A673 (cell line): ENCODE measurements around the gene FOXN1. TPM values are rescaled to one million over a fixed set of nuclear protein-coding genes. Genes with fewer than 3 reads are reported as not detected.

Experiments used
- BruUV-seq: library from RNA; stranded (reverse); fragments of 400-500 nt; replicated peaks from 2 replicates; lab custom pipeline; 2021; lab: Mats Ljungman, UMichigan
- CTCF ChIA-PET: fragments of 300-600 bp; sonication (Branson Sonifier 250); formaldehyde crosslinking; loops from one replicate; lab custom pipeline; 2022; ENCODE audit warnings: antibody characterized with exemption; lab: Charles Lee
- POLR2A ChIA-PET: fragments of 300-600 bp; sonication (Branson Sonifier 250); formaldehyde crosslinking; loops from one replicate; lab custom pipeline; 2022; ENCODE audit warnings: antibody characterized with exemption; ENCODE audit not compliant: low non-redundant PET; lab: Charles Lee
- DNase-seq: peaks from one replicate; pipeline ENCODE4 v3.0.0-alpha.2; 2015; ENCODE audit warnings: low spot score
- H3K27ac ChIP-seq: fragments of 200-600 bp; sonication (generic); 2 replicates; pipeline ENCODE4 v1.5.1; 2016; ENCODE audit warnings: mixed run types, low read depth, mild to moderate bottlenecking, mixed read lengths, antibody characterized with exemption, low read length; ENCODE audit not compliant: poor library complexity, severe bottlenecking
- H3K27me3 ChIP-seq: fragments of 200-600 bp; sonication (generic); replicated peaks from 2 replicates; pipeline ENCODE4 v1.6.1; 2017; ENCODE audit warnings: mixed run types, low read depth, mild to moderate bottlenecking, mixed read lengths, antibody characterized with exemption, low read length; ENCODE audit not compliant: insufficient read depth, poor library complexity
- H3K36me3 ChIP-seq: fragments of 200-600 bp; sonication (generic); 2 replicates; pipeline ENCODE4 v1.6.1; 2016; ENCODE audit warnings: mixed run types, mild to moderate bottlenecking, mixed read lengths, antibody characterized with exemption, low read length; ENCODE audit not compliant: insufficient read depth, poor library complexity, severe bottlenecking
- H3K4me1 ChIP-seq: fragments of 200-600 bp; sonication (generic); 2 replicates; pipeline ENCODE4 v1.6.1; 2017; ENCODE audit warnings: mixed run types, mild to moderate bottlenecking, mixed read lengths, antibody characterized with exemption, low read length; ENCODE audit not compliant: insufficient read depth, poor library complexity, severe bottlenecking
- H3K4me3 ChIP-seq: fragments of 200-600 bp; sonication (generic); 2 replicates; pipeline ENCODE4 v1.5.1; 2016; ENCODE audit warnings: low read depth, mixed run types, mild to moderate bottlenecking, mixed read lengths, low read length; ENCODE audit not compliant: poor library complexity, severe bottlenecking
- H3K9me3 ChIP-seq: fragments of 200-600 bp; sonication (generic); 2 replicates; pipeline ENCODE4 v1.6.1; 2016; ENCODE audit warnings: mixed run types, low read depth, mild to moderate bottlenecking, mixed read lengths, antibody characterized with exemption, low read length; ENCODE audit not compliant: poor library complexity, severe bottlenecking
- EZH2 ChIP-seq: fragments of 200-600 bp; sonication (generic); IDR thresholded peaks from 2 replicates; pipeline ENCODE4 v1.6.1; 2017; ENCODE audit warnings: borderline replicate concordance, low read depth, mild to moderate bottlenecking, mixed read lengths, antibody characterized with exemption, low read length; ENCODE audit not compliant: poor library complexity, severe bottlenecking
- intact Hi-C: fragments of 100-400 bp; cut with micrococcal nuclease; formaldehyde crosslinking; loops from one replicate; pipeline ENCODE4 v1.10.0; 2022; ENCODE audit not compliant: unreplicated experiment
- total RNA-seq: library from RNA; stranded (reverse); gene quantifications from 2 replicates; pipeline ENCODE4 v1.2.3, GENCODE V29; 2021
- TF ChIP-seq, protein P1 (sequence below): fragments of 300-800, 200-600 bp; sonication (generic); conservative IDR thresholded peaks from 2 replicates; pipeline ENCODE4 v1.5.1; 2017; ENCODE audit warnings: low read depth, mild to moderate bottlenecking, antibody characterized with exemption, low read length, moderate library complexity, mixed read lengths

Gene FOXN1
- total RNA-seq, 1 experiment from 2014 or later: not detected

DNA sequence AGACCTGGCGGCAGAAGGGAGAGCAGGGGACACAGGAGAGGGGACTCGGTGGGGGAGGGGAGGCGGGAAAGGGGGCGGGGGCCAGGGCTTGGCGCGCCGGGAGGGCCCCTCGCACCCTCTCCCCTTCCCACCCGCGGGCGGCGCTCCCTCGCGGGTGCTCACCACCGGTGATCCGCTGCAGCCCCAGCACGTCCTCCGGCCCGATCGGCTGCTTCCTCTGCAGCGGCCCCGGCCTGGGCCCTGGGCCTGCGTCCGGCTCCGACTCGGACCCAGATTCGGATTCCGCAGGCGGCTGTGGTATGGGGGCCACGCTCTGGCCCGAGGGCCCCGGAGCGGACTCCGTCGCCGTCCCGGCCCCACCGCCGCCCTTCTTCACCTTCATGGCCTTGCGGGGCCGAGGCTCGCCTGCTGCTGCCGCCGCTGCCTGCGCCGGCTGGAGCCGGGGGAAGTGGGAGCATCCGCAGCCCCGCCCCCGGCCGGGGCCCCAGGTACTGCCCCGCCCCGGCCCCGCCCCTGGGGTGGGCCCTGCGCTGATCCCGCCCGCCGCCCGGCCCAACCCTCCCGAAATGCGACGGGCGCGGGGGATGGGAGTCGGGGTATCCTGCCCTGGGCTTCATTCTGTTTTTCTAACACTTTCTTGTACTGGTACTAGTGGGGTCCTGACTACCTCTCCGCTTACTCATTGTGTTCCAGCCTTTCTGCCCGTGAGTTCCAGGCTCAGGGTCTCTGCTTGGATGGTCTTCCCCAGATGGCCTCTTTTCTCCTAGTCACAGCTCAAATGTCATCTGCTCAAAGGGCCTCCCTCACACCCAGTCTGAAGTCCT, 46.2 kb downstream of the FOXN1 start, which contains the start of gene UNC119:
Gene UNC119 (minus strand): TSS at position 449 of the 824 bp plus-strand sequence. CDS start 67 bp downstream, at position 382.
- Histone ChIP-seq H3K36me3 (peaks cover 18% of the 10 kb centered on the region), H3K27ac (peak within 1 kb of the TSS; percentile 78), H3K27me3 (no peaks in the 10 kb centered on the region), H3K9me3 (no peaks in the 10 kb centered on the region), H3K4me3 (peak within 1 kb of the TSS; percentile 97), H3K4me1 (peaks cover 29% of the 10 kb centered on the region)
- DNase-seq: peak; percentile 86
- POLR2A ChIA-PET: no interaction called here
- no TSS peak for BruUV-seq
- intact Hi-C loops: loop anchor here (2.0 kb wide), 1 partner anchor 18 kb away; the partner anchor contains the start of gene PIGS
- CTCF ChIA-PET: interaction anchor here (0.6 kb wide), 1 partner anchor 414 kb away, joined by 9 read pairs; no protein-coding TSS in a partner anchor
- TF ChIP-seq, protein P1, sequence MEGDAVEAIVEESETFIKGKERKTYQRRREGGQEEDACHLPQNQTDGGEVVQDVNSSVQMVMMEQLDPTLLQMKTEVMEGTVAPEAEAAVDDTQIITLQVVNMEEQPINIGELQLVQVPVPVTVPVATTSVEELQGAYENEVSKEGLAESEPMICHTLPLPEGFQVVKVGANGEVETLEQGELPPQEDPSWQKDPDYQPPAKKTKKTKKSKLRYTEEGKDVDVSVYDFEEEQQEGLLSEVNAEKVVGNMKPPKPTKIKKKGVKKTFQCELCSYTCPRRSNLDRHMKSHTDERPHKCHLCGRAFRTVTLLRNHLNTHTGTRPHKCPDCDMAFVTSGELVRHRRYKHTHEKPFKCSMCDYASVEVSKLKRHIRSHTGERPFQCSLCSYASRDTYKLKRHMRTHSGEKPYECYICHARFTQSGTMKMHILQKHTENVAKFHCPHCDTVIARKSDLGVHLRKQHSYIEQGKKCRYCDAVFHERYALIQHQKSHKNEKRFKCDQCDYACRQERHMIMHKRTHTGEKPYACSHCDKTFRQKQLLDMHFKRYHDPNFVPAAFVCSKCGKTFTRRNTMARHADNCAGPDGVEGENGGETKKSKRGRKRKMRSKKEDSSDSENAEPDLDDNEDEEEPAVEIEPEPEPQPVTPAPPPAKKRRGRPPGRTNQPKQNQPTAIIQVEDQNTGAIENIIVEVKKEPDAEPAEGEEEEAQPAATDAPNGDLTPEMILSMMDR: no peak

DNA sequence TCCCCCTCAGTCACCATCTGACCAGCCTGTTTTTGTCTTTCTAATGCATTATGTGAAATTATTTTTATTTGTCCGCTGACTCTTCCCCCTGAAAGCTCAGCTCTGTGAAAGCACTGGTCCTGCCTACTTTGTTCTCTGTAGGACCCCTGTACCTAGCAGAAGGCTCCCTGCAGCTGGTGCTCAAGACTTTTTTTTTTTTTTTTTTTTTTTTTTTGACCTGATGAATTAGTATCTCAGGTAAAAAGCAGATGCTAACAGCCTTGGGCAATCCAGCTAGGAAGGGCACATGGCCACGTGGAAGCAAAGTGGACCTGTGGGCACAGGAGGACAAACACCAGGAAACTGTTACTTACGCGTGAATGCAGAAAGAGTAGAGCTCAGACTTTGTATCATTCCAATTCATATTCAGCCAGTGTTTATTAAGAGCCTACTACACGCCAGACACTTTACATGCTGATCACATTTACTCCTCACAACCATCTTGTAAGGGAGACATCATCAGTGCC, 46.9 kb downstream of the FOXN1 start:
- no TSS peak for BruUV-seq
- peaks cover 29% of the 10 kb centered on the region for H3K4me1 ChIP-seq
- no peak for DNase-seq
- H3K9me3 ChIP-seq: no peaks in the 10 kb centered on the region
- intact Hi-C loops: loop anchor here (2.0 kb wide), 1 partner anchor 18 kb away; the partner anchor contains the start of gene PIGS
- H3K27me3 ChIP-seq: no peaks in the 10 kb centered on the region
- TF ChIP-seq EZH2: no peak
- TF ChIP-seq, protein P1: no peak
- ChIA-PET CTCF (interaction anchor here (0.6 kb wide), 2 partner anchors 58 to 413 kb away, joined by 3 to 9 read pairs; no protein-coding TSS in a partner anchor), POLR2A (no interaction called here)
- no peak overlapping the region for H3K27ac ChIP-seq
- no peak overlapping the region for H3K4me3 ChIP-seq
- peaks cover 21% of the 10 kb centered on the region for H3K36me3 ChIP-seq

DNA sequence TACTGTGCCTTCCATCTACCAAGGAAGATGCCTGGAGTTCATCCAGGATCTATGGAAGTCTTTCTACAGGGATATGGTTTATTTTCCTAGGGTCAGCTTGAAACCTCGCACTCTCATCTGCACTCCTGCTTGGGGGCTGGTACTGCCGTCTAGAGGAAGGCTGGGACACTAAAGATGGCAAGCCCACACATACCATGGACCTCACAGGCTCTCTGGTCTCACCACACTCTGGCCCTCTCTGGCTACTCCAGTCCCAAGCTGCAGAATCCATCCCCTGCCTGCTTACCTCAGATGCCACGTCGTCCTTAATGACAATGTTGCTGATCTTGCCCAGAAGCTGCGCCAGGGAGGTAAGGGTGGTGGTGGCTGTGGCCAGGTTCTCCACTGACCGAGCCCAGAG, 48.4 kb downstream of the FOXN1 start:
- H3K27me3 ChIP-seq: no peaks in the 10 kb centered on the region
- intact Hi-C loops: no loop called here
- BruUV-seq: no TSS peak
- H3K4me1 ChIP-seq: peaks cover 24% of the 10 kb centered on the region
- H3K9me3 ChIP-seq: no peaks in the 10 kb centered on the region
- H3K27ac ChIP-seq: no peak overlapping the region
- no peak overlapping the region for H3K4me3 ChIP-seq
- DNase-seq: no peak
- TF ChIP-seq, protein P1: no peak
- no peak for TF ChIP-seq EZH2
- CTCF ChIA-PET: no interaction called here
- H3K36me3 ChIP-seq: peaks cover 21% of the 10 kb centered on the region
- POLR2A ChIA-PET: no interaction called here
